Measurements from ENCODE around the gene MYO16.
A peak's percentile ranks its signal among the peaks of the same experiment; 100 is the strongest.

The MYO16 gene

GRCh38 chr13:109243311-109243951 is 614.0 kb downstream of the MYO16 start:
- peak; percentile 31 for DNase-seq (ENCODE audit: low spot score)

GRCh38 chr13:109244566-109244965 is 615.2 kb downstream of the MYO16 start:
- no peak for DNase-seq (ENCODE audit: low spot score)

- no peak for DNase-seq (ENCODE audit: low spot score)
Measured at GRCh38 chr13:109246001-109246400, 616.6 kb downstream of the MYO16 start.

DNA sequence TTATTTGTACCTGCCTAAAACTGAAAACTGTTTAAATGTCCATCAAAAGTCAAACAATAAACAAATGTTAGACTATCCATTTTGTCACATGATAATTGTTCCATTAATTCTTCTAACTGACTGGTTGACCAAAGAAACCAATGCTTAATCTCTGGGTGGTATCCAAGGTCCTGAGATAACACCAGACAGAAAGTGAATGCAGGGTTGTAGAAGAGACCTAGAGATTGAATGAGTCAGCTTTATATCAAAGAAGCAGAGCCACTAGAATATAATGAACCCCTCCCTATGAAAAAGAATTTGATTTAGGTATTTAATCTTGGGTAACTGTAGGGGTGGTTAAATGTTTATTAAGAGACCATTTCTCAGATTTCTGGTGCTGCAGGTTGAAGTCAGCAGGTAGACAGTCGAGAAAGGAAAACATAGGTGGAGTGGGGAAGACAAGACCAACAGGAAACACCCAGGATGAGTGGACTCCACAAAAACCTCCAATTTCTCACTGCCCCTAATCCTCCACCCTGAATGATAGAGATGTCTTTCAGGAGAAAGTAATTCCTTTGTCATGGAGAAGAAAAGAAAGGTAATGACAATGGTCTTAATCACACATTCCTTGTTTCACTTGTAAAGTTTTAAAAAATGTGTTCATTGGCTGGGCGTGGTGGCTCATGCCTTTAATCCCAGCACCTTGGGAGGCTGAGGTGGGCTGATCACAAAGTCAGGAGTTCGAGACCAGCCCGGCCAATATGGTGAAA is 620.5 kb downstream of the MYO16 start:
- DNase-seq (ENCODE audit: low spot score) = no peak

DNA sequence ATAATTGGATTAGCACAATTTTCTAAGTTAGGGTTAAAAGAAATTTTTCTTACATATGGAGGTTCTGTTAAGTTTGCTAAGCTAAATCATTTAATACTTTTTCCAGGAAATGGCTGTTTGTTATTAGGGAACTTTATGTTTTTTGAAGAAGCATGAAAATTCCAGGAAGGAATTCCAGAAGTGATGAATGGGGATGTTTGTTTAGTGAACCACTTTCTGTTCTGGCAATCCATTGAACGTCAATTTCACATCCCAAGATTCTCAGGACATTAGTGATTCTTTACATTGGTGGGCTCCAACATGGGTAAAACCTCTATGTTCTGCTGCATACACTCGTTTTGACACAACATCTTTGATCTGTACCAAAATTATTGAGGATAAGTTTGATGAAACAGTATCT is 622.5 kb downstream of the MYO16 start:
- DNase-seq (ENCODE audit: low spot score) = no peak

DNA sequence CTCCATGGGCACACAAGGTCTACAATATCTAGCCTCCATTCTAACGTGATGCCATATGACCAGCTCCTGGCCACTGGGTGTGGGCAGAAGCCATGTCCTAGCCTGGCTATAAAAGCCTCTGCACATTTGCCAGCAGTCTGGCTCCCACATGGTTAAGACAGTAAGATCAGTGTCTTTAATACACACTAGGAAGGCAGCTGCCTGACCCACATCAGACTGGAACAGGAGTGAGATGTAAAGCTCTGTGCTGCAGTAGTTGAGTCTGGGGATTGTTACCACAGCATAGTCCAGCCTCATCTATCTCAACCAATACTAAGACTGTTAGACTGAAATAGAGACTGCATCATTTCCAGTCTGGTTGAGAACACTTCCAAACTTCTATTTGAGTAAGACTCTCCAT is 623.9 kb downstream of the MYO16 start:
- no peak for DNase-seq (ENCODE audit: low spot score)

- no peak for DNase-seq (ENCODE audit: low spot score)
Measured at GRCh38 chr13:109254274-109254673, 624.9 kb downstream of the MYO16 start.

DNA sequence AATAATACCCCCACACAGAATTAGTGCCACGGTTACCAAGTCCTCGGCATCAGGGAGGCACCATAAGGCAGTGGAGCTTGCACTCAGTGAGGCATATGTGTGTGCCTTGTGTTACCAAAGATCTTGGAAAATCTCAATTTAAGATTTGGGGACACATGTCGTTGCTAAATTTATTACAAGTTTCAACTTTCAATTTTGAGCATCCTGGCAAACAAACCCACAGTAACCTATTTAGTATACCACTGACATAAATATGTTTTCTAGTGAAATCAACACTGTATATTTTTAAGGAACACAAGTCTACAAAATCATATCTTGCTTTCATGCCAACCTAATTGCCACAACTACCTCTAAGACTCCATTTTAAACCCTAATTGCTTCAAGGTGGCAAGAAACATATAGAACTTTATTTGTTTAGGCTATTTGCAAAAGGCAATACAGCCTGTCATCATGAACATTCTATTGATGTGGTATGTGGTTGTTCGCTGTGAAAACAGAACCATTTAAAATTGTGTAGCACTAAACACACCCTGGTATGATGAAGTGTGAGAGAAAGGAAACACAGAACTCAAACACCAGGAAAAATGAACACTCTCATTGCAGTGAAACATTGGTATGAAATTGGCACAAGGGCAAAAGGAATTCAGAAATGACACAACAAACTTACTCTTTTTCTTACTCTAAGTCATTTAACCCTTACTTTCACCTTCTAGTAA is 625.9 kb downstream of the MYO16 start:
- no peak for DNase-seq (ENCODE audit: low spot score)

- DNase-seq (ENCODE audit: low spot score) = peak; percentile 29
Measured at GRCh38 chr13:109256866-109257760, 627.7 kb downstream of the MYO16 start.

All from iPS-NIHi11 (cell line).